Renal cortex interstitium (tissue), 11 donors: Measurements from ENCODE around the gene NEU1. TPM values are rescaled to one million over a fixed set of nuclear protein-coding genes. Genes with fewer than 3 reads are reported as not detected.
"Not testable (repeated sequence)": the region's sequence is repeated elsewhere in the genome, so short reads cannot be mapped to it uniquely, and the experiment has no call there.

Experiments
- DNase-seq, 11 donors: peaks; one replicate each; pipeline ENCODE4 v3.0.0-alpha.2; 2013; ENCODE audit warnings: low read depth in 9 of 11, low spot score in 4 of 11; ENCODE audit errors: extremely low read depth in 1 of 11
- polyA plus RNA-seq, 3 donors: library from polyadenylated mRNA; unstranded; fragments of 120-200 nt; gene quantifications; one replicate each; pipeline ENCODE4 v1.2.1, GENCODE V29; 2013; ENCODE audit not compliant: insufficient read length in 3 of 3

NEU1 gene
- polyA plus RNA-seq, 3 donors: 74.6 to 79.3 (median 78.1) TPM

DNA sequence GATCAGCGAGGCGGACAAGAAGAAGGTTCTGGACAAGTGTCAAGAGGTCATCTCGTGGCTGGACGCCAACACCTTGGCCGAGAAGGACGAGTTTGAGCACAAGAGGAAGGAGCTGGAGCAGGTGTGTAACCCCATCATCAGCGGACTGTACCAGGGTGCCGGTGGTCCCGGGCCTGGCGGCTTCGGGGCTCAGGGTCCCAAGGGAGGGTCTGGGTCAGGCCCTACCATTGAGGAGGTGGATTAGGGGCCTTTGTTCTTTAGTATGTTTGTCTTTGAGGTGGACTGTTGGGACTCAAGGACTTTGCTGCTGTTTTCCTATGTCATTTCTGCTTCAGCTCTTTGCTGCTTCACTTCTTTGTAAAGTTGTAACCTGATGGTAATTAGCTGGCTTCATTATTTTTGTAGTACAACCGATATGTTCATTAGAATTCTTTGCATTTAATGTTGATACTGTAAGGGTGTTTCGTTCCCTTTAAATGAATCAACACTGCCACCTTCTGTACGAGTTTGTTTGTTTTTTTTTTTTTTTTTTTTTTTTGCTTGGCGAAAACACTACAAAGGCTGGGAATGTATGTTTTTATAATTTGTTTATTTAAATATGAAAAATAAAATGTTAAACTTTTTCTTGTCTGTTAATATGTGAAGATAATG is 32.9 kb downstream of the NEU1 start:
- peak in 2 of 11 donors; percentile 64 for DNase-seq

DNA sequence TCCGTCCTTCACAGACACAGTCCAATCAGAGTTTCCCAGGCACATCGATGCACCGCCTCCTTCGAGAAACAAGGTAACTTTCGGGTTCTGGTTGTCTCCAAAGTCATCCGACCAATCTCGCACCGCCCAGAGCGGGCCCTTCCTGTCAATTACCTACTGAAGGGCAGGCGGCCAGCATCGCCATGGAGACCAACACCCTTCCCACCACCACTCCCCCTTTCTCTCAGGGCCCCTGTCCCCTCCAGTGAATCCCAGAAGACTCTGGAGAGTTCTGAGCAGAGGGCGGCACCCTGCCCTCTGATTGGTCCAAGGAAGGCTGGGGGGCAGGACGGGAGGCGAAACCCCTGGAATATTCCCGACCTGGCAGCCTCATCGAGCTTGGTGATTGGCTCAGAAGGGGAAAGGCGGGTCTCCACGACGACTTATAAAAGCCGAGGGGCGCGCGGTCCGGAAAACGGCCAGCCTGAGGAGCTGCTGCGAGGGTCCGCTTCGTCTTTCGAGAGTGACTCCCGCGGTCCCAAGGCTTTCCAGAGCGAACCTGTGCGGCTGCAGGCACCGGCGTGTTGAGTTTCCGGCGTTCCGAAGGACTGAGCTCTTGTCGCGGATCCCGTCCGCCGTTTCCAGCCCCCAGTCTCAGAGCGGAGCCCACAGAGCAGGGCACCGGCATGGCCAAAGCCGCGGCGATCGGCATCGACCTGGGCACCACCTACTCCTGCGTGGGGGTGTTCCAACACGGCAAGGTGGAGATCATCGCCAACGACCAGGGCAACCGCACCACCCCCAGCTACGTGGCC is 35.1 kb downstream of the NEU1 start, which contains the start of gene HSPA1B:
Gene HSPA1B (plus strand): TSS at position 453 of the 794 bp plus-strand sequence. CDS start 213 bp downstream, at position 666.
- peak; percentile 82 to 100 (median 98) for DNase-seq

DNA sequence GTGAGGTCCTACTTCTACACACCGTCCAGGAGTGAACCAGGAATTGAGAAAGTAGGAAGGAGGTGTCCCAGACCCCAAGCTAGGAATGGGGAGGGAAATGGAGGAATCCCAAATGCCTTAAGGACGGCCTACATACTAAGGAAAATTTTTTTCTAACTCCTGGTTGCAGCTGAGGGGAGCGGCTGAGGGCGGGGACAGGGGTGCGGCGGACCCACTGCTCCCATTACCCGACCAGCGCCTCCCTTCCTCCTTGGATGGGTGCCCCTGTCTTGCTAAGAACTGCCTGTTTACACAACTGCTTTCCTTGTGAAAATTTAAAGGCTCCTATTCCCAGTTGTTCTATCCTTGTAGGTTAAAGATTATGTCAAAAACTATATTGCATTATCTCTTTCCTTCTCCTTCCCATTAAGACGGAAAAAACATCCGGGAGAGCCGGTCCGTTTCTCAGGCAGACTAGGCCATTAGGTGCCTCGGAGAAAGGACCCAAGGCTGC is 35.8 kb downstream of the NEU1 start:
- DNase-seq: peak in 2 of 11 donors; percentile 64 to 70

DNA sequence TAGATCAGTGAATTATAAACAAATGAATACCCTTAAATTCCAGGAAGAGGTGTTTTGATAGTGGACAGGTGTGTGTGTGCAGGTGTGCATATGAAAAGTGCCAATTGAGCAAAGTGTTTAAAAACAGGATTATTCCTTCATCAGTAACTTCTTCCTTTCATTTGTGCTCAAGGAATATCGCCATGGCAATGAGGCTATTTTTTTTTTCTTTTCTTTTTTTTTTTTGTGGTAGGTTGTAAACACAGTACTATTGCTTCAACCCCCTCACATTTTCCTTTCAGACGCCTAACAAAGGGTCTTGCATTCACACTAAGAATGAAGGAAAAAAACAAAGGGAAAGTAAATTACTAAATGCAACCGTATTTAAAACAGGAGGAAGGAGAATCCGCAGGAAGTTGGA is 37.1 kb downstream of the NEU1 start:
- DNase-seq: no peak

DNA sequence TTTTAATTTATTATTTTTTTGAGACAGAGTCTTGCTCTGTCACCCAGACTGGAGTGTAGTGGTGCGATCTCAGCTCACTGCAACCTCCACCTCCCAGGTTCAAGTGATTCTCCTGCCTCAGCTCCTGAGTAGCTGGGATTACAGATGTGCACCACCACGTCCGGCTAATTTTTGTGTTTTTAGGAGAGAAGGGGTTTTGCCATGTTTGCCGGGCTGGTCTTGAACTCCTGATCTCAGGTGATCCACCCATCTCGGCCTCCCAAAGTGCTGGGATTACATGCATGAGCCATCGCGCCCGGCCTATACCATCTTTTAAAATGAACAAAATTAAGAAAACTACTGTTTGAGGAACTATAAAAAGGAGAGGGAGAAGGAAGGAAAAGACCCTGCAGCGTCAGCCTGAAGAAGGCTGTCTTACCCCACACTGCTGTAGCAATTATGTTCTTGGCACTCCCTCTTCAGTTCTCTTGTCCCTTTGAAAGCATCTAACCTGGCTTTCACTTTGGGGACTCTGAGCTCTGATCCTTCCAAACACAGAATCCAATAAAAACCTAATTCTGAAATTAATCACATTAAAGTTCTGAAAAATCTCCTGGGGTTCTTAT is 38.9 kb downstream of the NEU1 start:
- not testable (repeated sequence) for DNase-seq

DNA sequence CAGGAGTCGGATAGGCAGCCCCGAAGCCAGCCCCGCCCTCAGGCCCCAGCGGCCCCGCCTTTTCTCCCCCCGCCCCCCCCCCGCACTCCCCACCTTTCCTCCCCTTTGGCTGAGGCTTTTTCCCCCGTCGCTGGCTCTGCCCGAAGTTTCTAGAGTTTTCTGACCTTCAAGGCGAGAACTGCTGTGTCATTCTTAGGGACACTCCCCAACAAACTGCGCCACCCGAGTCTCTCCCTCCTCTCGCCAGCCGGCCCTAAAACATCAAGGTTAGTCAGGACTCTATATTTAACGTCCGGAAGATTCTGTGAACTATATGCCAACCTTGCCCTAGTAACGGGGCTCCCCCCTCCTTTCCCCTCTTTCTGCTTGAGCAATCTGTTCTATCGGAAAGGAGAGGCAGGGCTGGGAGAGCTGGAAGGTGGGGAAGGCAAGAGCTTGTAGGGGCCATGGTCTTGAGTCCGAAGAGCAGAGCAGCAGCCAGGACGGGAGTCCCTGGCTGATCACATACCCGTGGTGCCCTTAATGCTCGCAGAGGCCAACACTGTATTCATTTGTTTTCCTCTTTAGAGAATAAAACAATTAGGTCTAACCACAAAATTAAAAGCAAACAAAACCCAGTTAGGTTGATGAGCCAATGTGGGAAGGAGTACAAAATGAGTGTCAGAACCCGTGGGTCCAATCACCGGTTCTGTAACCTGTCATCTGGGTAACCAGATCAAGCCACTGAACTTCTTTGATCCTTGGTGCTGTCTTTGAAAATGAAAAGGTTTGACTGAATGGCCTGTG is 40.4 kb downstream of the NEU1 start:
- peak in 3 of 11 donors; percentile 50 to 74 (median 69) for DNase-seq

DNA sequence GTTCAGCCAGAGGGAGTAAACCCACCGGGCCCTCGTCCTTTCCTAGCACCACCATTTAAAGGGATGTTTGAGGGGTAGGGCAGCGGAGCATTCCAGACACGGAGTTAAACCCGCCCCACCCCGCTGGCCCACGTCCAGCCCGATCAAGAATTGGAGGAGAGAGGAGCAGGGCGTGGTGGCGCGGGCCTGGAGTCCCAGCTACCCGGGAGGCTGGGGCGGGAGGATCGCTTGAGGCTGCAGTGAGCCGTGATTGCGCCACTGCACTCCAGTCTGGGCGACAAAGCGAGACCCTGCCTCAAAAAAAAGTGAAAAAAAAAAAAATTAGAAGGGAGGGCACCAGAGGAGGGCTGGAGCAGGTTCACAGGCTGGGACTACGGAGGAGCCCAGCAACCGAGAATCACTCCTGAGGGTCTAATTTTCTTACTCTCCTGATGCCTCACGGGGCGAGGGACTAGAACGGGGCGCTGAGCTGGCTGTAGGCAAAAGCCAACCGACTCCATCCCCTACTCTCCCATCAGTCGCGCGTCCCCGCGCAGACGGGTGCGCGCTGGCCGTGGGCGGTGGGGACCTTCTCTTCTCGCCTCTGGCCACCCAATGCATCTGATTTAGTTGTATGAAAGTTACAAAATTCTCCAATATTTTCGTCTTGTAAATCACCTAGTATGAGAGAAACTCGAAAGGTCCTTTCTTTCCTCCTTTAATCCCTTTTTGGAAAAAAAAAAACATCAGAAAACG is 41.2 kb downstream of the NEU1 start:
- DNase-seq: peak in 2 of 11 donors; percentile 59 to 73

DNA sequence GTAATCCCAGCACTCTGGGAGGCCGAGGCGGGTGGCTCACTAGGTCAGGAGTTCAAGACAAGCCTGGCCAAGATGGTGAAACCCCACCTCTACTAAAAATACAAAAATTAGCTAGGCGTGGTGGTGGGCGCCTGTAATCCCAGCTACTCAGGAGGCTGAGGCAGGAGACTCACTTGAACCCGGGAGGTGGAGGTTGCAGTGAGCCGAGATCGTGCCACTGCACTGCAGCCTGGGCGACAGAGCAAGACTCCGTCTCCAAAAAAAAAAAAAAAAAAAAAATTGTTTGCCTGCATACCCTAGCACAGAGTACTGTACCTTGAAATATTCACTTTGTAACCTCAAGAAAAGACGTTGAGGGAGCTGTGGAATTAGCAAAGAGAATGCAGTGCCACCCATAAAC is 42.2 kb downstream of the NEU1 start:
- DNase-seq: not testable (repeated sequence)

DNA sequence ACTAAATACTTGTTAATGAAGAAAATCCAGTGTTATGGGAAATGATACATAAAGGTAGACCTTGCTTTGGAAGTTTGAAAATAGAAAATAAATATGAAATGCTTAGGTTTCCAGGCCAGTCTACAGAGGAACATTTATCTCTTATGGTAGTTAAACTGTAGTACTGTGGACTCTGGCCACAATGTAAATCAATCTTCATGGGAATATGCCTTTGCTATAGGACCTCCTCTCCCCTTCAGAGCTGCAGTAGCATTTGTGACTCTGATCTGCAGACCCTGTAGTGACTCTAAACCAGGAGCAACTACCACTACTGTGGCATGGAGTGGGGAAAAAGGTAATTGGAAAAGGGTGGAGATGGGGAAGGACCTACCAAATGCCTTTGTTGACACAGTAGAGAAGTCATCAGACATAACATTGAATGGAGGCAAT is 42.7 kb downstream of the NEU1 start:
- DNase-seq: no peak

DNA sequence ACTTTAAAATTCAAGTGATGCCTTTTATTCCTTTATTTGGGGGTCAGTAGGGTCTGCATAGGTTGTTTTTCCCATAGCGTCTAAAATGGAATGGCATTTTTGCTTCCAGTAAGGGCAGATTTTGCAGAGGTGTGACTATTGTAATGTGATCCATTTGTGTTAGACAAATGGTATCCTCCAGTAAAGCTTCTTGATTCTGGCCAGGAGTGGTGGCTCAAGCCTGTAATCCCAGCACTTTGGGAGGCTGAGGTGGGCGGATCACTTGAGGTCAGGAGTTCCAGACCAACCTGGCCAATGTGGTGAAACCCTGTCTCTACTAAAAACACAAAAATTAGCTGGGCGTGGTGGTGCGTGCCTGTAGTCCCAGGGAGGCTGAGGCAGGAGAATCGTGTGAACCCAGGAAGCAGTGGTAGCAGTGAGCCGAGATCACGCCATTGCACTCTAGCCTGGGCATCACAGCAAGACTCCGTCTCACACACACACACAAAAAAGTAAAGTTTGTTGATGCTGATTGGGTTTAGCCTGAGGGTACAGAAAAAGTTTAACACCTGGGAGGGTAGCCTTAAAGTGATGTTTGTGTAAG is 44.6 kb downstream of the NEU1 start:
- DNase-seq: not testable (repeated sequence)

DNA sequence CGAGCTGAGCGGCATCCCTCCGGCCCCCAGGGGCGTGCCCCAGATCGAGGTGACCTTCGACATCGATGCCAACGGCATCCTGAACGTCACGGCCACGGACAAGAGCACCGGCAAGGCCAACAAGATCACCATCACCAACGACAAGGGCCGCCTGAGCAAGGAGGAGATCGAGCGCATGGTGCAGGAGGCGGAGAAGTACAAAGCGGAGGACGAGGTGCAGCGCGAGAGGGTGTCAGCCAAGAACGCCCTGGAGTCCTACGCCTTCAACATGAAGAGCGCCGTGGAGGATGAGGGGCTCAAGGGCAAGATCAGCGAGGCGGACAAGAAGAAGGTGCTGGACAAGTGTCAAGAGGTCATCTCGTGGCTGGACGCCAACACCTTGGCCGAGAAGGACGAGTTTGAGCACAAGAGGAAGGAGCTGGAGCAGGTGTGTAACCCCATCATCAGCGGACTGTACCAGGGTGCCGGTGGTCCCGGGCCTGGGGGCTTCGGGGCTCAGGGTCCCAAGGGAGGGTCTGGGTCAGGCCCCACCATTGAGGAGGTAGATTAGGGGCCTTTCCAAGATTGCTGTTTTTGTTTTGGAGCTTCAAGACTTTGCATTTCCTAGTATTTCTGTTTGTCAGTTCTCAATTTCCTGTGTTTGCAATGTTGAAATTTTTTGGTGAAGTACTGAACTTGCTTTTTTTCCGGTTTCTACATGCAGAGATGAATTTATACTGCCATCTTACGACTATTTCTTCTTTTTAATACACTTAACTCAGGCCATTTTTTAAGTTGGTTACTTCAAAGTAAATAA is 45.3 kb downstream of the NEU1 start:
- DNase-seq: not testable (repeated sequence)

DNA sequence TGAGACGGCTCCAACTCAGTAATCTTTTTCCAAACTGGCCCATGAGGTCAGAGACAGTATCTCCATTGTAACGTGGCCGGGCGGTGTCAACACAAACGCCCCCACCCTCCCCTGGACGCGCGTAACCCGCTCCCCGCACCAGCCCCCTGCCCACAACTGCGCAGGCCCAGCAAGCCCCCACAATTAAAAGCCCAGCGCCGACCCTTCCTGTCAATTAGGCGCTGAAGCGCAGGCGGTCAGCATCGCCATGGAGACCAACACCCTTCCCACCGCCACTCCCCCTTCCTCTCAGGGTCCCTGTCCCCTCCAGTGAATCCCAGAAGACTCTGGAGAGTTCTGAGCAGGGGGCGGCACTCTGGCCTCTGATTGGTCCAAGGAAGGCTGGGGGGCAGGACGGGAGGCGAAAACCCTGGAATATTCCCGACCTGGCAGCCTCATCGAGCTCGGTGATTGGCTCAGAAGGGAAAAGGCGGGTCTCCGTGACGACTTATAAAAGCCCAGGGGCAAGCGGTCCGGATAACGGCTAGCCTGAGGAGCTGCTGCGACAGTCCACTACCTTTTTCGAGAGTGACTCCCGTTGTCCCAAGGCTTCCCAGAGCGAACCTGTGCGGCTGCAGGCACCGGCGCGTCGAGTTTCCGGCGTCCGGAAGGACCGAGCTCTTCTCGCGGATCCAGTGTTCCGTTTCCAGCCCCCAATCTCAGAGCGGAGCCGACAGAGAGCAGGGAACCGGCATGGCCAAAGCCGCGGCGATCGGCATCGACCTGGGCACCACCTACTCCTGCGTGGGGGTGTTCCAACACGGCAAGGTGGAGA is 47.4 kb downstream of the NEU1 start, which contains the start of the genes HSPA1A and HSPA1L:
Gene HSPA1A (plus strand): TSS at position 519 of the 814 bp plus-strand sequence. CDS start 214 bp downstream, at position 733.
Gene HSPA1L (minus strand): TSS at position 259 of the 814 bp plus-strand sequence. CDS start 3,311 bp downstream, outside the sequence.
- DNase-seq: peak; percentile 91 to 98 (median 94)

DNA sequence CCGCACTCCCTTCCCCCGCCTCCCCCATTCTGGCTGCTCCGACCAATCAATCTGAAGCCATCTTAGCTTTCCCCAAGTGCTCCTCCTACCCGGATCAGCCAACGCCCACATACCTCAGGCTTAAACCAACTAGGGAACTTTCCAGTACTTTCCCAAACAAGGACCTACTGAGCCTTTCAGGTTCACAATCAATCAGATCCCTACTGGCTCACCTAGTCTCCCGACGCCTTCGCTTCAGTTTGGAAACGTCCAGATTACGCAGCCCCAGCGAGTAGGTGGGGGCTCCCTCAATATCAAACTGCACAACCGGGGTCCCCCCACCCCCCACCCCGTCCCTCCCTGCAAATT is 48.0 kb downstream of the NEU1 start:
- peak in 9 of 11 donors; percentile 85 to 98 (median 95) for DNase-seq

DNA sequence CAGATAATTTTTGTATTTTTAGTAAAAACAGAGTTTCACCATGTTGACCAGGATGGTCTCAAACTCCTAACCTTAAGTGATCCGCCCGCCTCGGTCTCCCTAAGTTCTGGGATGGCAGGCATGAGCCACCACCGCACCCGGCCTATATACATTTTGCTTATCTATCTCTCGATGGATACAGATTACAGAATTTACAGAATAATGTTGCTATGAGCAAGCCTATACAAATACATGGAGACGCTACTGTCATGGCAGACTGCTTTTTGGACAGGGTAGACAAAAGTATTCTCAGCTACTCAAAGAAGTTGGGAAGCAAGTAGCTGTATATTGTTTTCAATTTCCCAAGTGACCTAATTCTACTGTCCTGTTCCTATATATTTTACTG is 49.2 kb downstream of the NEU1 start:
- no peak for DNase-seq

DNA sequence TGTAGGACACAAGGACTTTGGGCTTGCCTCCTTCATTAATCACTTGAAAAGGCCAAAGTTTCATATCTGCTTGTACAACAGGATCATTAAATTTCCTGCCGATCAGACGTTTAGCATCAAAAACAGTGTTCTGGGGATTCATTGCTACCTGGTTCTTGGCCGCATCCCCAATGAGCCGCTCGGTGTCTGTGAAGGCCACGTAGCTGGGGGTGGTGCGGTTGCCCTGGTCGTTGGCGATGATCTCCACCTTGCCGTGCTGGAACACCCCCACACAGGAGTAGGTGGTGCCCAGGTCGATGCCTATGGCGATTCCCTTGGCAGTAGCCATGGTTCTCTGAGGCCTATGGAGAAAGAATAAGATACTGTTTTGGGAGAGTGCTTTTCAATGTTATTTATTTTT is 51.0 kb downstream of the NEU1 start:
- no peak for DNase-seq

DNA sequence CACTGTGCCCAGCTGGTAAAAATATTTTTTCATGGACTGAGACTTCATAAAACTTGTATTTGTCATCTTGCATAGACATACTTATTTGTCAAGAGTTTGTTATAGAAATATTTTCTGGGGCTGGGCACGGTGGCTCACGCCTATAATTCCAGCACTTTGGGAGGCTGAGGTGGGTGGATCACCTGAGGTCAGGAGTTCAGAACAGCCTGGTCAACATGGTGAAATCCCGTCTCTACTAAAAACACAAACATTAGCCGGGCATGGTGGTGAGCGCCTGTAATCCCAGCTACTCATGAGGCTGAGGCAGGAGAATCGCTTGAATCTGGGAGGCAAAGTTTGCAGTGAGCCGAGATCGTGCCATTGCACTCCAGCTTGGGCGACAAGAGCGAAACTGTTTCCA is 54.0 kb downstream of the NEU1 start:
- DNase-seq: not testable (repeated sequence)
